ENCODE results near the gene CMTM8.

CMTM8 gene

DNA sequence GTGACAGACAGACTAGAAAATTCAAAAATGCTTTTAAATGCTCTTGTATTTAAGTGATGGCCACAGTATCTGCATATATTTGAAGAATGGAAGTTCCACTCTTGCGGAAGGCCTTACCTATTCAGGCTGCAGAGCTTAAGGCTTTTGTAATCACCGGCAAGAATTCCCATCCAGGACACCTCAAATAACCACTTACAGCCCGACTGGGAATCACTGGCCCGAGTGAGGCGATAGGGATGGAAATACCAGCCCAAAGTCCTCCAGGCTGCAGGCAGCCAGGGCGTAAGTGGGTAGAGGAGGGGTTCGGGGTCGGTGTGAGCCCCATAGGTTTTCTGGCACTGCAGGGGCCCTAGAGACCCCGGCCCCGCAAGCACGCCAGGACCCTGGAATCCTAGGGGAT is 162.6 kb downstream of the CMTM8 start:
- Histone ChIP-seq H3K9me3 (ENCODE audit: control insufficient read depth, low read length) (no peaks in the 10 kb centered on the region), H3K36me3 (ENCODE audit: control insufficient read depth, insufficient read depth, low read length) (no peaks in the 10 kb centered on the region), H3K27me3 (replicated peaks; ENCODE audit: control insufficient read depth, insufficient read depth, low read length, poor library complexity, severe bottlenecking) (no peaks in the 10 kb centered on the region), H3K4me1 (ENCODE audit: control insufficient read depth, insufficient read depth, low read length, poor library complexity, severe bottlenecking) (peaks cover 30% of the 10 kb centered on the region), H3K4me3 (ENCODE audit: insufficient read depth, low read depth, low read length, poor library complexity, severe bottlenecking) (peak overlapping the region; percentile 62), H3K27ac (ENCODE audit: insufficient read depth, low read length, poor library complexity, severe bottlenecking) (peak overlapping the region; percentile 84)
- no peak for DNase-seq

DNA sequence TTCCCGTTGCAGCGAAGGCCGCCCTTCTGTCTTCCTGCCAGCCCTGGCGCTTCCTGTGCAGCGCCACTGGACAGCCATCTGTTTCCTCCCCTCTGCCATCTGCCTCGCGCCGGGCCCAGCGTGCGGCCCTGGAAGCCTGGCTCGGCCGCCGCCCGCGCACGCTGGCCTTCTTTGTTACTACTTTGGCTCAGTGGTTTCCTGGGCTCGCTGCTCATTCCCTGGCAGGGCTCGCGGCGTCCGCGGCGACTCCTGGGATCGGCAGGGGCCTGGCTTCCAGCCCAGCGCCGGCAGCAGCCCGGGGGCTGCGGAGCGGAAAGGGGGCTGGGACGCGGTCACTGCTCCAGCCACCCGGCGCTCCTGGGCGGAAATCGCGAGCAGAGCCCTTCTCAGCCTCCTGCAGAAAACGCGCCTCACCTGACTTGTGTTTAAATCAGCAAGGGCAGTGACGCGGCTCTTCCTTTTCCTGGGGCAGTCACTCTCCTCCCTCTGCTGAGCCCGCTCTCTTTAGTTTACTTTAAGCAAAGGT is 163.1 kb downstream of the CMTM8 start:
- peak overlapping the region; percentile 84 for H3K27ac ChIP-seq (ENCODE audit: insufficient read depth, low read length, poor library complexity, severe bottlenecking)
- H3K9me3 ChIP-seq (ENCODE audit: control insufficient read depth, low read length) = no peaks in the 10 kb centered on the region
- no peaks in the 10 kb centered on the region for H3K36me3 ChIP-seq (ENCODE audit: control insufficient read depth, insufficient read depth, low read length)
- peaks cover 30% of the 10 kb centered on the region for H3K4me1 ChIP-seq (ENCODE audit: control insufficient read depth, insufficient read depth, low read length, poor library complexity, severe bottlenecking)
- DNase-seq = peak; percentile 33 to 45 (median 38)
- H3K4me3 ChIP-seq (ENCODE audit: insufficient read depth, low read depth, low read length, poor library complexity, severe bottlenecking) = peak overlapping the region; percentile 62
- H3K27me3 ChIP-seq (replicated peaks; ENCODE audit: control insufficient read depth, insufficient read depth, low read length, poor library complexity, severe bottlenecking) = no peaks in the 10 kb centered on the region

DNA sequence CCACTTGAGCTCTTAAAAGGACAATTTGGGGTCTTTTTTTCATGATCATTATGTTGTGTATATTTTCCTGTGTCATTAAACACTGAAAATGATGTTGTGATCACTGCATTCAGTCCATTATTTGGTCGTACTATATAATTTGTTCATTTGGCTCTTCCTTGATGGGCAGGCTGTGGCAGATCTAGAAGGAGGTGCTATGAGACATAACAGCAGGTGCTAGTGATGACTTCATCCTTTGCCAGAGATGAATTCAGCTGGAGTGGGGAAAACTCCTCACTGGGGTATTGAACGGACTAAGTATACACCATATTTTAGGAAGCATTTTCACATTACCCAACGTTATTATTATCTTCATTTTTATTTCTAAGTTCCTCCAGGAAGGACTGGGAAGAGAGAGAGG is 165.2 kb downstream of the CMTM8 start:
- H3K27me3 ChIP-seq (replicated peaks; ENCODE audit: control insufficient read depth, insufficient read depth, low read length, poor library complexity, severe bottlenecking) = no peaks in the 10 kb centered on the region
- no peak for DNase-seq
- H3K9me3 ChIP-seq (ENCODE audit: control insufficient read depth, low read length) = no peaks in the 10 kb centered on the region
- no peak overlapping the region for H3K27ac ChIP-seq (ENCODE audit: insufficient read depth, low read length, poor library complexity, severe bottlenecking)
- H3K36me3 ChIP-seq (ENCODE audit: control insufficient read depth, insufficient read depth, low read length) = no peaks in the 10 kb centered on the region
- peaks cover 30% of the 10 kb centered on the region for H3K4me1 ChIP-seq (ENCODE audit: control insufficient read depth, insufficient read depth, low read length, poor library complexity, severe bottlenecking)
- H3K4me3 ChIP-seq (ENCODE audit: insufficient read depth, low read depth, low read length, poor library complexity, severe bottlenecking) = no peak overlapping the region

DNA sequence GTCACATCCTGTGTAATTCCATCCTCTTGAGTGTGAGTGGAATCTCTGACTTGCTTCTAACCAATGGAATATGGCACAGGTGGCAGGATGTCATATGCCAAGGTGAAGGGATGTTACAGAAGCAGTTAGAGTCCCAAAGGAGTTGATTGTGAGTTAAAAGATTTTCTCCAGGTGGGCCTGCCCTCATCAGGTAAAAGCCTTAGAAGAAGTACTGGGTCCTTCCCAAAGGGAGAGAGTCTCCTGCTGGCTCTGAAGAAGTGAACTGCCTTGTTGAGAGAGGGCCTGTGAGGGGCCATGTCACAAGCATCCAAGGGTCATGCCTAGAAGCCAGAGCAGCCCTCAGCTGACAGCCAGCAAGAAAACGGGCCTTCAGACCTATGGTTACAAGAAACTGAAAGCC is 166.2 kb downstream of the CMTM8 start:
- H3K27me3 ChIP-seq (replicated peaks; ENCODE audit: control insufficient read depth, insufficient read depth, low read length, poor library complexity, severe bottlenecking) = no peaks in the 10 kb centered on the region
- H3K4me1 ChIP-seq (ENCODE audit: control insufficient read depth, insufficient read depth, low read length, poor library complexity, severe bottlenecking) = peaks cover 26% of the 10 kb centered on the region

DNA sequence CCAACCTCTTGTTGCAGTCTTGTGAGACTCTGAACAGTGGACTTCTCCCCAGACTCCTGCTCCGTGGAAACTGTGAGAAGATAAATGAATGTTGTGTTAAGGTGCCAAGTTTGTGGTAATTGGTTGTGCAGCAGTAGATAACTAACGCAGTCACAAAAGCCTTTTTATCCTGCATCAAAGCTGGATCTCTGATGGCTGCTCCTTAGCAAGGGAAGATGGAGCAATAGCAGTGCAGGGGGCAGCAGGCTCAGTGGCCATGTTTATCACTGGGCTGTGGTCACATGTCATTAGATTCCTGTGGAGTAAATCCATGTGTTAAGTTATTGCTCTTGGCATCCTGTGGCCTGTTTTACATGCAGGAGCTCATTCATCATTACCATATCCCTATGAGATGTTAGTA is 166.7 kb downstream of the CMTM8 start:
- Histone ChIP-seq H3K9me3 (ENCODE audit: control insufficient read depth, low read length) (no peaks in the 10 kb centered on the region), H3K4me3 (ENCODE audit: insufficient read depth, low read depth, low read length, poor library complexity, severe bottlenecking) (no peak overlapping the region), H3K36me3 (ENCODE audit: control insufficient read depth, insufficient read depth, low read length) (no peaks in the 10 kb centered on the region), H3K27me3 (replicated peaks; ENCODE audit: control insufficient read depth, insufficient read depth, low read length, poor library complexity, severe bottlenecking) (no peaks in the 10 kb centered on the region), H3K4me1 (ENCODE audit: control insufficient read depth, insufficient read depth, low read length, poor library complexity, severe bottlenecking) (peaks cover 24% of the 10 kb centered on the region), H3K27ac (ENCODE audit: insufficient read depth, low read length, poor library complexity, severe bottlenecking) (no peak overlapping the region)
- DNase-seq = no peak

More for the DNA sequence above, 166.2 kb downstream of the CMTM8 start:
- no peak overlapping the region for H3K4me3 ChIP-seq (ENCODE audit: insufficient read depth, low read depth, low read length, poor library complexity, severe bottlenecking)
- H3K9me3 ChIP-seq (ENCODE audit: control insufficient read depth, low read length) = no peaks in the 10 kb centered on the region
- no peak overlapping the region for H3K27ac ChIP-seq (ENCODE audit: insufficient read depth, low read length, poor library complexity, severe bottlenecking)
- DNase-seq = no peak
- H3K36me3 ChIP-seq (ENCODE audit: control insufficient read depth, insufficient read depth, low read length) = no peaks in the 10 kb centered on the region

DNA sequence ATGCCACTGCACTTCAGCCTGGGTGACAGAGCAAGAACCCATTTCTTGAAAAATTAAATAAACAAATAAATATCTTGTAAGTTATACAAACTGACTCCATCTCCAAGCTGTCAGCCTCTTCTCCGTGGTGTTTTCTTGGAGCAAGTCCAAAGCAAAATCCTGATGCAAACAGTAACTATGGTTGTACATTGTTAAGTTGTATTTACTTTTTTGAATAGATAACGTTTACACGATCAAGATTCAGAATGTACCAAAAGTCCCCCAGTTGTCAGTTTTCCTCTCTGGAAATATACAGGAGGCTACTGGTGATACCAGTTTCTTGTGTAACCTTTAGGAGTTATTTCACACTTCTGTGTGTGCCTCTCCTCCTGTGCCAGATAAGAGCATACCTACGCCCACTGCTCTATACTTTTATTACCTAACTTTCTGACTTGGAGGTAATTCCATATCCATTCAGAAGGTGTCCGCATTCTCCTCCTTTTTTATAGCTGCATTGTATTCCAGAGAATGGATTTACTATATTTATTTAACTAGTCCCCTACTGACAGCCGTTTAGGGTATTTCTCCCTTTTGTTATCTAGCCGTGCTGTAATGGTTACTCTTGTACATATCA is 167.3 kb downstream of the CMTM8 start:
- Histone ChIP-seq H3K4me3 (ENCODE audit: insufficient read depth, low read depth, low read length, poor library complexity, severe bottlenecking) (no peak overlapping the region), H3K4me1 (ENCODE audit: control insufficient read depth, insufficient read depth, low read length, poor library complexity, severe bottlenecking) (peaks cover 20% of the 10 kb centered on the region), H3K9me3 (ENCODE audit: control insufficient read depth, low read length) (no peaks in the 10 kb centered on the region), H3K36me3 (ENCODE audit: control insufficient read depth, insufficient read depth, low read length) (no peaks in the 10 kb centered on the region), H3K27me3 (replicated peaks; ENCODE audit: control insufficient read depth, insufficient read depth, low read length, poor library complexity, severe bottlenecking) (no peaks in the 10 kb centered on the region), H3K27ac (ENCODE audit: insufficient read depth, low read length, poor library complexity, severe bottlenecking) (no peak overlapping the region)
- no peak for DNase-seq

DNA sequence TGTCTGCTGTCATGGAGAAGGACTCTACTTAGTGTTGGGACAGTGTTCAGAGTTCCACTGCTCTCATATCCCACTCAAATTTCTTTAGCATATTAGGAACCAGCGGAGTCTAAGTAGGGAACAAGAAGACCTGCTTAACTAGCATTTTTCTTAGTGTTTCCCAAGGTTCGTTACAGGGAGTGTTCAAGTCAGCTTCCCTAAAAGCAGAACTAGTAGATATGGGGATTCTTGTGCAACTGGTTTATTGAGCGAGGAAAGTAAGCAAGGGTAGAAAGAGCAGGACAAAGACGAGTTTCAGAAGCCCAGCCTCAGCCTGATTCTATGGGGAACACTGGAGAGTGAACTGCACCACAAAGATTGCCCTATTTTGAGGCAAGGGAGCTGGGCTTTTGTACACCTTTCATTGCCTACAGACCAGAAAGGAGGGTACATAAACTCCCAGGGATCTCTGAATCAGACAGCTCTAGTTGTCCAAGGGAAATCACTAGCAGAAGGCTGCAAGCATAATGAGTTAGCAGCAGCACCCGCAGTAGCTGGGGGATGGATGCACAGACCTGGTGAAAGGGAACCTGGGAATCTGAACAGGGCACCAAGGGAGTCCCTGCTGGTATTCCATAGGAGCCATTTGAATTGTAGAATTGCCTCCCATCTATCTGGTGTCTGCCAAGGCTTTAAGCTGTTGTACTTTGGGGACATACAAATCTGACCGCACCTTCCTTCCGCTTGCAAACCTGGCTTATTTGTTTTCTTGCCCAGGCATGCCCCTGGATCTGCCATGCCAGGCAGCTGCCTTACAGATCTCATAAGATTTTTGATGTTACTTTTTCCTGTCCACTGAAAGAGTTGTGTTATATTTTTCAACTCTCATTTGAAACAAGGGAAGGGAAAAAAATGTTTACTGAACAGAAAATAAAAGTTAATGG is 168.3 kb downstream of the CMTM8 start:
- H3K9me3 ChIP-seq (ENCODE audit: control insufficient read depth, low read length) = no peaks in the 10 kb centered on the region
- no peak overlapping the region for H3K27ac ChIP-seq (ENCODE audit: insufficient read depth, low read length, poor library complexity, severe bottlenecking)
- H3K27me3 ChIP-seq (replicated peaks; ENCODE audit: control insufficient read depth, insufficient read depth, low read length, poor library complexity, severe bottlenecking) = no peaks in the 10 kb centered on the region
- no peaks in the 10 kb centered on the region for H3K36me3 ChIP-seq (ENCODE audit: control insufficient read depth, insufficient read depth, low read length)
- H3K4me3 ChIP-seq (ENCODE audit: insufficient read depth, low read depth, low read length, poor library complexity, severe bottlenecking) = no peak overlapping the region
- DNase-seq = no peak
- peaks cover 11% of the 10 kb centered on the region for H3K4me1 ChIP-seq (ENCODE audit: control insufficient read depth, insufficient read depth, low read length, poor library complexity, severe bottlenecking)

DNA sequence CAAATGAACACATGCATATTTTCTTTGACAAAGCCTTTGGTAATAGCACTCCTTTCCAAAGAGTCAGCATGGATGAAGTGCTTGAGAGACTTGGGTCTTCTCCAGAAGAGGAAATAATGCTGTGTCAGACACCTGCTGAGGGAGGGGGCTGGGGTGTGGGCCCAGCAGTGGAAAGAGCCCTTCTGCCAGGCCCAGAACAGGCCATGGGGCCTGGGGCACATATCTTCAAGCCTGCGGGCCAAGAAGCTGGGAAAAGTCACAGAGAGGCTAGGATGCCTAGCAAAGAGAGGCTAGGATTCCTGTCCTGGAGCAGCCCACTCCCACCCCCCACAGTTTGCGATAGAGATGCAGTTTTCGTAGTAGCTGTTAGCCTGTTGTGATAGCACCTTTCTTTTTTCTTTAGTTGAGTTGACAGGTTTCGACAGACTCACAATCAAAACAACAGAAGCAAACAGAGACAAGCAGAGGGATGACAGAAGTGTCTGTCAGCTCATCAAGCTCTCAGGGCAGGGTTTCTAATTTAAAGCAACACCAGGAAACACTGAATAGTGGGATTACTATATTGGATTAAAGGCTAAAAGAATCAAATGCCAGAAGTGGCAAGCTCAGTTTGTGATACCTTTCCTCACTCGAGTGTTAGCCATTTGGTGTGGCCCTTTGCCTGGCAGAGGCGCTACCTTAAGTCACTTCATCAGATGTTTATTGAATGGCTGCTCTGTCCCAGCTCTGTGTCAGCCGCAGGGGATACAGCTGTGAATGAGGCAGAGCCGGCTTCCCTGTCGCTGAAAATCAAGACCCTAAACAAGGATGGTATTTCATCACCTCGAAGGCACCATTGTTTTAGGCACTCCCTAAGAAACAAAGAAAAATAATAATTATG is 172.1 kb downstream of the CMTM8 start:
- Histone ChIP-seq H3K4me1 (ENCODE audit: control insufficient read depth, insufficient read depth, low read length, poor library complexity, severe bottlenecking) (peaks cover 13% of the 10 kb centered on the region), H3K27ac (ENCODE audit: insufficient read depth, low read length, poor library complexity, severe bottlenecking) (no peak overlapping the region), H3K9me3 (ENCODE audit: control insufficient read depth, low read length) (no peaks in the 10 kb centered on the region), H3K4me3 (ENCODE audit: insufficient read depth, low read depth, low read length, poor library complexity, severe bottlenecking) (no peak overlapping the region), H3K36me3 (ENCODE audit: control insufficient read depth, insufficient read depth, low read length) (no peaks in the 10 kb centered on the region), H3K27me3 (replicated peaks; ENCODE audit: control insufficient read depth, insufficient read depth, low read length, poor library complexity, severe bottlenecking) (no peaks in the 10 kb centered on the region)
- no peak for DNase-seq

DNA sequence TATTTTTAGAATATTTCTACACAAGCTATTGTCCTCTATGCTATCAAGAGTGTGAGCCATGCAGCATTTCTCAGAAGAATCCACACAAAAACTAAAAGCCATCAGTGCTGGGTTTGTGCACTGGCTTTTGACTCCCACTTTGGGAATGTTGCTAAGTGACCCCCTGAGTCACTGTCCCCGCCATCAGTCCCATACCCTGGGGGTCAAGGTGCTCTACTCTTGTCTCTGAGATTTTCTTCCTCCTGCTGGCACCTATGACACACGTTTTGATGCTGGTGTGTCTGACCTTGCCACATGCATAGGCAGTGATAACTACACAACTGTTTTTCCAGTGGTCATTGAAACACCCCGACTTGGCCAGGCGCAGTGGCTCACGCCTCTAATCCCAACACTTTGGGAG is 173.0 kb downstream of the CMTM8 start:
- DNase-seq = no peak
- Histone ChIP-seq H3K4me1 (ENCODE audit: control insufficient read depth, insufficient read depth, low read length, poor library complexity, severe bottlenecking) (peaks cover 16% of the 10 kb centered on the region), H3K27ac (ENCODE audit: insufficient read depth, low read length, poor library complexity, severe bottlenecking) (no peak overlapping the region), H3K27me3 (replicated peaks; ENCODE audit: control insufficient read depth, insufficient read depth, low read length, poor library complexity, severe bottlenecking) (no peaks in the 10 kb centered on the region), H3K9me3 (ENCODE audit: control insufficient read depth, low read length) (no peaks in the 10 kb centered on the region), H3K4me3 (ENCODE audit: insufficient read depth, low read depth, low read length, poor library complexity, severe bottlenecking) (no peak overlapping the region), H3K36me3 (ENCODE audit: control insufficient read depth, insufficient read depth, low read length) (no peaks in the 10 kb centered on the region)

Measured in effector memory CD4-positive, alpha-beta T cell (primary cell).